ENCODE results near the gene DNAJC1. TPM values are rescaled to one million over a fixed set of nuclear protein-coding genes. Genes with fewer than 3 reads are reported as not detected.
"Not testable (repeated sequence)": the region's sequence is repeated elsewhere in the genome, so short reads cannot be mapped to it uniquely, and the experiment has no call there.

The DNAJC1 gene
- polyA plus RNA-seq (2012; ENCODE audit: missing spikeins), result 14.3 TPM

GRCh38 chr10:22003177-22003963 lies at the start of gene DNAJC1:
TSS of gene DNAJC1 (minus strand) at chr10:22003730. CDS start at chr10:22003434, 296 bp downstream.
- FAIRE-seq, result peak; percentile 100
- DNase-seq (ENCODE audit: insufficient read length), result peak; percentile 76
- TF ChIP-seq TAF1 (IDR thresholded peaks at IDR 0.05; ENCODE audit: borderline replicate concordance, low read depth, low read length), result peak; percentile 58; the same call in 1 of the 2 replicates
- TF ChIP-seq POLR2A (IDR thresholded peaks at IDR 0.05; ENCODE audit: low read depth, low read length), result peak; percentile 90; the same call in 1 of the 2 replicates
- TF ChIP-seq POLR2AphosphoS5 (IDR thresholded peaks at IDR 0.05; ENCODE audit: low read depth, low read length), result peak; percentile 74

GRCh38 chr10:22053048-22053447 lies 49.5 kb upstream of the DNAJC1 start:
- FAIRE-seq (no peak), DNase-seq (ENCODE audit: insufficient read length) (no peak)

GRCh38 chr10:22049635-22050034 lies 46.1 kb upstream of the DNAJC1 start:
- FAIRE-seq, result no peak

More at GRCh38 chr10:22053048-22053447, 49.5 kb upstream of the DNAJC1 start:
- TF ChIP-seq POLR2A (IDR thresholded peaks at IDR 0.05; ENCODE audit: low read depth, low read length) (no peak), TAF1 (IDR thresholded peaks at IDR 0.05; ENCODE audit: borderline replicate concordance, low read depth, low read length) (no peak), POLR2AphosphoS5 (IDR thresholded peaks at IDR 0.05; ENCODE audit: low read depth, low read length) (no peak)

GRCh38 chr10:22047812-22048211 lies 44.3 kb upstream of the DNAJC1 start:
- DNase-seq (ENCODE audit: insufficient read length) (no peak), FAIRE-seq (no peak)
- TF ChIP-seq TAF1 (IDR thresholded peaks at IDR 0.05; ENCODE audit: borderline replicate concordance, low read depth, low read length), result no peak
- TF ChIP-seq POLR2AphosphoS5 (IDR thresholded peaks at IDR 0.05; ENCODE audit: low read depth, low read length), result no peak
- no peak for TF ChIP-seq POLR2A (IDR thresholded peaks at IDR 0.05; ENCODE audit: low read depth, low read length)

More at GRCh38 chr10:22049635-22050034, 46.1 kb upstream of the DNAJC1 start:
- TF ChIP-seq TAF1 (IDR thresholded peaks at IDR 0.05; ENCODE audit: borderline replicate concordance, low read depth, low read length), result no peak
- no peak for TF ChIP-seq POLR2A (IDR thresholded peaks at IDR 0.05; ENCODE audit: low read depth, low read length)
- TF ChIP-seq POLR2AphosphoS5 (IDR thresholded peaks at IDR 0.05; ENCODE audit: low read depth, low read length), result no peak
- DNase-seq (ENCODE audit: insufficient read length), result no peak

GRCh38 chr10:22043327-22043633 lies 39.8 kb upstream of the DNAJC1 start:
- DNase-seq (ENCODE audit: insufficient read length), result no peak
- TF ChIP-seq TAF1 (IDR thresholded peaks at IDR 0.05; ENCODE audit: borderline replicate concordance, low read depth, low read length), result no peak
- no peak for FAIRE-seq

GRCh38 chr10:22042557-22043326 lies 39.2 kb upstream of the DNAJC1 start:
- DNase-seq (ENCODE audit: insufficient read length) (no peak), FAIRE-seq (no peak)
- TF ChIP-seq POLR2AphosphoS5 (IDR thresholded peaks at IDR 0.05; ENCODE audit: low read depth, low read length) (no peak), POLR2A (IDR thresholded peaks at IDR 0.05; ENCODE audit: low read depth, low read length) (no peak), TAF1 (IDR thresholded peaks at IDR 0.05; ENCODE audit: borderline replicate concordance, low read depth, low read length) (no peak)

- no peak for DNase-seq (ENCODE audit: insufficient read length)
- no peak for TF ChIP-seq TAF1 (IDR thresholded peaks at IDR 0.05; ENCODE audit: borderline replicate concordance, low read depth, low read length)
- no peak for FAIRE-seq
Observed at GRCh38 chr10:22034333-22034732, 30.8 kb upstream of the DNAJC1 start.

- FAIRE-seq; DNase-seq (ENCODE audit: insufficient read length): not testable (repeated sequence)
Observed at GRCh38 chr10:22032268-22032667, 28.7 kb upstream of the DNAJC1 start.

- TF ChIP-seq TAF1 (IDR thresholded peaks at IDR 0.05; ENCODE audit: borderline replicate concordance, low read depth, low read length) (no peak), POLR2A (IDR thresholded peaks at IDR 0.05; ENCODE audit: low read depth, low read length) (no peak), POLR2AphosphoS5 (IDR thresholded peaks at IDR 0.05; ENCODE audit: low read depth, low read length) (no peak)
- DNase-seq (ENCODE audit: insufficient read length), result no peak
- FAIRE-seq, result no peak
Observed at GRCh38 chr10:22030421-22030820, 26.9 kb upstream of the DNAJC1 start.

GRCh38 chr10:22029445-22030236 lies 26.1 kb upstream of the DNAJC1 start:
- FAIRE-seq, result peak; percentile 21
- DNase-seq (ENCODE audit: insufficient read length), result no peak
- TF ChIP-seq TAF1 (IDR thresholded peaks at IDR 0.05; ENCODE audit: borderline replicate concordance, low read depth, low read length), result no peak

- no peak for FAIRE-seq
- DNase-seq (ENCODE audit: insufficient read length), result no peak
- no peak for TF ChIP-seq POLR2AphosphoS5 (IDR thresholded peaks at IDR 0.05; ENCODE audit: low read depth, low read length)
- TF ChIP-seq TAF1 (IDR thresholded peaks at IDR 0.05; ENCODE audit: borderline replicate concordance, low read depth, low read length), result no peak
- no peak for TF ChIP-seq POLR2A (IDR thresholded peaks at IDR 0.05; ENCODE audit: low read depth, low read length)
Observed at GRCh38 chr10:22027364-22028238, 24.1 kb upstream of the DNAJC1 start.

All from GM12892 (cell line).